C4-2B (cell line): ENCODE data around the gene STXBP1.

ENCODE experiments used
- CTCF ChIP-seq: fragments of 450-650 bp; conservative IDR thresholded peaks from 2 replicates; pipeline ENCODE4 v1.5.1; 2017; ENCODE audit warnings: mild to moderate bottlenecking
- ZFX ChIP-seq: fragments of 450-650 bp; IDR thresholded peaks from 2 replicates; pipeline ENCODE4 v1.6.1; 2017

DNA sequence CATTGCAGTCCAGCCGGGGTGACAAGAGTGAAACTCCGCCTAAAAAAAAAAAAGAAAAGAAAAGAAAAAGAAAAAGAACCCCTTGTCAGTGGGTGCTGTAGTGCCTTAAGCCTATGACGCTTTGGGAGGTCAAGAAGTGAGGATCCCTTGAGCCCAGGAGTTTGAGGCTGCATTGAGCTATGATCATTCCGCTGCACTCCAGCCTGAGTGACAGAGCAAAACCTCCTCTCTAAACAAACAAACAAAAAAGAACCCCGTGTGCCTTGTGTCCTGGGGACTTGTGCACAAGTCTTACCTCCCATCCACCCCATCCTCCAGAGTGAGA is 33.5 kb upstream of the STXBP1 start:
- no peak for TF ChIP-seq CTCF
- no peak for TF ChIP-seq ZFX
